H9 (cell line): ENCODE data around the gene BRWD1. TPM values are rescaled to one million over a fixed set of nuclear protein-coding genes. Genes with fewer than 3 reads are reported as not detected.
A peak's percentile ranks its signal among the peaks of the same experiment; 100 is the strongest.

ENCODE experiments used
- DNase-seq: peaks from one replicate; pipeline ENCODE4 v3.0.0-alpha.2; 2017
- H2AFZ ChIP-seq: one replicate; pipeline ENCODE4 v1.6.1; 2013; ENCODE audit warnings: mild to moderate bottlenecking, low read length, control low read depth, moderate library complexity
- H2AK5ac ChIP-seq: 2 replicates; pipeline ENCODE4 v1.6.1; 2013; ENCODE audit warnings: low read length, control low read depth, mixed read lengths; ENCODE audit not compliant: insufficient read length
- H2BK120ac ChIP-seq: one replicate; pipeline ENCODE4 v1.6.1; 2013; ENCODE audit warnings: low read depth, mild to moderate bottlenecking, low read length, control low read depth, inconsistent platforms; ENCODE audit not compliant: poor library complexity, severe bottlenecking
- H2BK12ac ChIP-seq: 2 replicates; pipeline ENCODE4 v1.6.1; 2013; ENCODE audit warnings: low read length, control low read depth, mixed read lengths, low read depth; ENCODE audit not compliant: insufficient read length
- H2BK15ac ChIP-seq: 2 replicates; pipeline ENCODE4 v1.6.1; 2013; ENCODE audit warnings: low read depth, low read length, control low read depth
- H2BK20ac ChIP-seq: one replicate; pipeline ENCODE4 v1.6.1; 2013; ENCODE audit warnings: low read depth, mild to moderate bottlenecking, low read length, control low read depth, inconsistent platforms; ENCODE audit not compliant: poor library complexity, severe bottlenecking
- H2BK5ac ChIP-seq: 2 replicates; pipeline ENCODE4 v1.6.1; 2013; ENCODE audit warnings: low read length, control low read depth, mixed read lengths; ENCODE audit not compliant: insufficient read length
- H3K14ac ChIP-seq: 2 replicates; pipeline ENCODE4 v1.6.1; 2013; ENCODE audit warnings: low read length, control low read depth; ENCODE audit not compliant: insufficient read depth
- H3K18ac ChIP-seq: 2 replicates; pipeline ENCODE4 v1.6.1; 2013; ENCODE audit warnings: low read depth, mild to moderate bottlenecking, mixed read lengths, low read length, control low read depth; ENCODE audit not compliant: insufficient read length
- H3K23ac ChIP-seq: 2 replicates; pipeline ENCODE4 v1.6.1; 2013; ENCODE audit warnings: low read length, control low read depth, mixed read lengths, low read depth; ENCODE audit not compliant: insufficient read length
- H3K23me2 ChIP-seq: 2 replicates; pipeline ENCODE4 v1.6.1; 2013; ENCODE audit warnings: low read depth, mild to moderate bottlenecking, mixed read lengths, low read length, control low read depth; ENCODE audit not compliant: insufficient read length, poor library complexity, severe bottlenecking
- H3K27ac ChIP-seq: 2 replicates; pipeline ENCODE4 v1.5.1; 2013; ENCODE audit warnings: low read length, control low read depth, mixed read lengths, low read depth; ENCODE audit not compliant: insufficient read length
- H3K27me3 ChIP-seq: 2 replicates; pipeline ENCODE4 v1.6.1; 2013; ENCODE audit warnings: low read length, control low read depth, inconsistent platforms; ENCODE audit not compliant: insufficient read depth
- H3K4ac ChIP-seq: 2 replicates; pipeline ENCODE4 v1.6.1; 2013; ENCODE audit warnings: low read depth, mild to moderate bottlenecking, control low read depth, inconsistent platforms, low read length, moderate library complexity
- H3K4me1 ChIP-seq: 2 replicates; pipeline ENCODE4 v1.6.1; 2013; ENCODE audit warnings: low read length, control low read depth, inconsistent platforms; ENCODE audit not compliant: insufficient read depth
- H3K4me2 ChIP-seq: 2 replicates; pipeline ENCODE4 v1.6.1; 2013; ENCODE audit warnings: low read length, control low read depth, mixed read lengths; ENCODE audit not compliant: insufficient read length, insufficient read depth
- H3K56ac ChIP-seq: 2 replicates; pipeline ENCODE4 v1.6.1; 2013; ENCODE audit warnings: low read depth, mild to moderate bottlenecking, mixed read lengths, low read length, control low read depth; ENCODE audit not compliant: insufficient read length
- H3K79me1 ChIP-seq: 2 replicates; pipeline ENCODE4 v1.6.1; 2013; ENCODE audit warnings: low read depth, mild to moderate bottlenecking, moderate library complexity, low read length, control low read depth, inconsistent platforms; ENCODE audit not compliant: insufficient read depth, poor library complexity, severe bottlenecking
- H3K79me2 ChIP-seq: 2 replicates; pipeline ENCODE4 v1.6.1; 2013; ENCODE audit warnings: low read length, control low read depth, inconsistent platforms; ENCODE audit not compliant: insufficient read depth
- H3K9ac ChIP-seq: 2 replicates; pipeline ENCODE4 v1.6.1; 2013; ENCODE audit warnings: low read length, control low read depth, mixed read lengths; ENCODE audit not compliant: insufficient read length; ENCODE audit errors: extremely low read depth
- H3K9me3 ChIP-seq: one replicate; pipeline ENCODE4 v1.6.1; 2013; ENCODE audit warnings: low read depth, low read length, inconsistent platforms; ENCODE audit not compliant: control insufficient read depth
- H3T11ph ChIP-seq: one replicate; pipeline ENCODE4 v1.6.1; 2013; ENCODE audit warnings: mild to moderate bottlenecking, low read length, control low read depth, inconsistent platforms
- H4K20me1 ChIP-seq: one replicate; pipeline ENCODE4 v1.6.1; 2013; ENCODE audit not compliant: control insufficient read depth, insufficient read length, insufficient read depth
- H4K5ac ChIP-seq: 2 replicates; pipeline ENCODE4 v1.6.1; 2013; ENCODE audit warnings: low read depth, mild to moderate bottlenecking, mixed read lengths, low read length, control low read depth; ENCODE audit not compliant: insufficient read length
- H4K8ac ChIP-seq: replicated peaks from 2 replicates; pipeline ENCODE4 v1.6.1; 2013; ENCODE audit warnings: low read length, control low read depth, mixed read lengths, low read depth; ENCODE audit not compliant: insufficient read length
- H4K91ac ChIP-seq: 2 replicates; pipeline ENCODE4 v1.6.1; 2013; ENCODE audit warnings: low read depth, mild to moderate bottlenecking, moderate library complexity, mixed read lengths, low read length, control low read depth; ENCODE audit not compliant: insufficient read length
- H3K27ac Mint-ChIP-seq, 3 experiments: 2 replicates in 2 of 3; 3 replicates in 1 of 3; pipeline ENCODE4 v1.8.0; 2020 to 2021; ENCODE audit warnings: mixed read lengths in 3 of 3, mild to moderate bottlenecking in 1 of 3, moderate library complexity in 1 of 3
- H3K27me3 Mint-ChIP-seq: 2 replicates; pipeline ENCODE4 v1.8.0; 2021; ENCODE audit warnings: low read depth, mild to moderate bottlenecking, moderate library complexity, mixed read lengths
- H3K36me3 Mint-ChIP-seq, 3 experiments: 2 replicates in 2 of 3; 3 replicates in 1 of 3; pipeline ENCODE4 v1.8.0; 2020 to 2021; ENCODE audit warnings: low read depth in 3 of 3, mixed read lengths in 3 of 3; ENCODE audit not compliant: insufficient read depth in 1 of 3
- H3K4me1 Mint-ChIP-seq, 2 experiments: 2 replicates each; pipeline ENCODE4 v1.8.0; 2020; ENCODE audit warnings: mixed read lengths in 2 of 2
- H3K4me3 Mint-ChIP-seq, 2 experiments: 2 replicates in 1 of 2; 3 replicates in 1 of 2; pipeline ENCODE4 v1.8.0; 2020 to 2021; ENCODE audit warnings: mild to moderate bottlenecking in 2 of 2, mixed read lengths in 2 of 2, moderate library complexity in 1 of 2
- H3K9me3 Mint-ChIP-seq, 2 experiments: 2 replicates in 1 of 2; 3 replicates in 1 of 2; pipeline ENCODE4 v1.8.0; 2020; ENCODE audit warnings: mild to moderate bottlenecking in 2 of 2, mixed read lengths in 2 of 2, moderate library complexity in 1 of 2
- WGBS: extraction: QIAGEN DNeasy Blood & Tissue Kit; methylation state at CpG from one replicate; pipeline ENCODE4 v1.1.7; 2013; ENCODE audit warnings: missing lambda C conversion rate, low lambda C conversion rate, mixed read lengths; ENCODE audit not compliant: insufficient read length; ENCODE audit errors: extremely low coverage; 5-methylcytosine and 5-hydroxymethylcytosine counted together
- total RNA-seq: library from RNA; stranded (reverse); gene quantifications from 2 replicates; pipeline ENCODE4 v1.2.1, GENCODE V29; 2021
- TF ChIP-seq, protein P1 (sequence below): fragments of 200-600 bp; sonication (generic); conservative IDR thresholded peaks from 3 replicates; pipeline ENCODE4 v1.8.0; 2021; ENCODE audit warnings: antibody characterized with exemption, mild to moderate bottlenecking

The BRWD1 gene
- total RNA-seq, 1 experiment from 2014 or later, result 48.4 TPM

DNA sequence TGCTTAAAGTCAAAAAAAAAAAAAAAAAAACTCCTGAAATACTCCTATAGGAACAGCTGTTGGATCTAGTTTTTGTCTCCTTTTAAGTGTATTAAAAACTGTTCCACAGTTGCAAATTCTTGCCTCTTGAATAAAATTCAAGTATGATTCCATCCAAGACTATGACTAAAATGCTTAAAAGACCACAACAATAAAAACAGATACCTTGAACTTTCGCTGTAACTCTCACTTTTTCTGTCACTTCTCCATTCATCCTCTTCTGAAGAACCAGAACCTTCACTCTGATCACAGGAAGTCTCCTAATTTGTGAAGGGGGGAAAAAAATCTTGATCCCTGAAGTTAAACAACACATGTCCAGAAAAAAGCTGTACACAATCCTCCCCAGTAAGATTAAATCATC lies 75.2 kb downstream of the BRWD1 start:
- no peaks in the 10 kb centered on the region for H4K20me1 ChIP-seq
- no peak overlapping the region for H3K18ac ChIP-seq
- no peak overlapping the region for H4K5ac ChIP-seq
- Mint-ChIP-seq H3K4me1 (no peaks in the 10 kb centered on the region), H3K27ac (0 out of 7 replicates have a peak overlapping the region, but pooled peaks of 1 of the 3 experiments have one; percentile 37), H3K9me3 (no peaks in the 10 kb centered on the region), H3K27me3 (no peaks in the 10 kb centered on the region), H3K4me3 (no peak overlapping the region), H3K36me3 (peaks cover 19 to 71% (median 68%) of the 10 kb centered on the region in 3 experiments; a peak in 6 of 7 replicates)
- H3K27ac ChIP-seq, result no peak overlapping the region
- no peak overlapping the region for H2BK15ac ChIP-seq
- H3K4me2 ChIP-seq, result no peak overlapping the region
- H2BK5ac ChIP-seq, result no peak overlapping the region
- no CpG with 5 or more reads among the region's 1 CpG for WGBS
- no peak overlapping the region for H3K56ac ChIP-seq
- H3K23me2 ChIP-seq, result no peaks in the 10 kb centered on the region
- H3K79me2 ChIP-seq, result no peaks in the 10 kb centered on the region
- no peak overlapping the region for H3K4ac ChIP-seq
- H3K27me3 ChIP-seq, result no peaks in the 10 kb centered on the region
- no peak overlapping the region for H3K9ac ChIP-seq
- H4K91ac ChIP-seq, result no peak overlapping the region
- H2BK120ac ChIP-seq, result no peak overlapping the region
- no peaks in the 10 kb centered on the region for H3K4me1 ChIP-seq
- no peaks in the 10 kb centered on the region for H3K79me1 ChIP-seq
- H4K8ac ChIP-seq, result no peak overlapping the region
- H3K9me3 ChIP-seq, result no peaks in the 10 kb centered on the region
- no peak overlapping the region for H2BK20ac ChIP-seq
- H3K23ac ChIP-seq, result no peak overlapping the region
- no peak overlapping the region for H2AK5ac ChIP-seq
- no peak overlapping the region for H2BK12ac ChIP-seq
- H3T11ph ChIP-seq, result no peak overlapping the region
- DNase-seq, result no peak
- TF ChIP-seq, protein P1, sequence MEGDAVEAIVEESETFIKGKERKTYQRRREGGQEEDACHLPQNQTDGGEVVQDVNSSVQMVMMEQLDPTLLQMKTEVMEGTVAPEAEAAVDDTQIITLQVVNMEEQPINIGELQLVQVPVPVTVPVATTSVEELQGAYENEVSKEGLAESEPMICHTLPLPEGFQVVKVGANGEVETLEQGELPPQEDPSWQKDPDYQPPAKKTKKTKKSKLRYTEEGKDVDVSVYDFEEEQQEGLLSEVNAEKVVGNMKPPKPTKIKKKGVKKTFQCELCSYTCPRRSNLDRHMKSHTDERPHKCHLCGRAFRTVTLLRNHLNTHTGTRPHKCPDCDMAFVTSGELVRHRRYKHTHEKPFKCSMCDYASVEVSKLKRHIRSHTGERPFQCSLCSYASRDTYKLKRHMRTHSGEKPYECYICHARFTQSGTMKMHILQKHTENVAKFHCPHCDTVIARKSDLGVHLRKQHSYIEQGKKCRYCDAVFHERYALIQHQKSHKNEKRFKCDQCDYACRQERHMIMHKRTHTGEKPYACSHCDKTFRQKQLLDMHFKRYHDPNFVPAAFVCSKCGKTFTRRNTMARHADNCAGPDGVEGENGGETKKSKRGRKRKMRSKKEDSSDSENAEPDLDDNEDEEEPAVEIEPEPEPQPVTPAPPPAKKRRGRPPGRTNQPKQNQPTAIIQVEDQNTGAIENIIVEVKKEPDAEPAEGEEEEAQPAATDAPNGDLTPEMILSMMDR, result no peak
- no peak overlapping the region for H3K14ac ChIP-seq
- no peak overlapping the region for H2AFZ ChIP-seq
